ENCODE results near the gene CD9. TPM values are rescaled to one million over a fixed set of nuclear protein-coding genes. Genes with fewer than 3 reads are reported as not detected.

CD9 gene
- total and polyA plus RNA-seq, 2 donors = 215 to 554 TPM

GRCh38 chr12:6278439-6279255 lies 78.4 kb downstream of the CD9 start:
- peak overlapping the region; percentile 95 for H3K27ac ChIP-seq (ENCODE audit: low read depth)
- peak overlapping the region; percentile 40 for H3K4me3 ChIP-seq (ENCODE audit: low read depth, low read length)
- WGBS = 10% methylated on average over 88 of the region's 88 CpGs
- no peaks in the 10 kb centered on the region for H3K36me3 ChIP-seq (ENCODE audit: insufficient read depth)
- DNase-seq (ENCODE audit: extremely low spot score) = no peak
- H3K4me1 ChIP-seq (ENCODE audit: insufficient read depth) = peaks cover 1% of the 10 kb centered on the region

GRCh38 chr12:6279256-6279628 lies 79.0 kb downstream of the CD9 start:
- H3K27ac ChIP-seq (ENCODE audit: low read depth) = no peak overlapping the region
- H3K4me3 ChIP-seq (ENCODE audit: low read depth, low read length) = no peak overlapping the region
- no peaks in the 10 kb centered on the region for H3K36me3 ChIP-seq (ENCODE audit: insufficient read depth)
- whole genome bisulfite sequencing = 93% methylated on average over 12 of the region's 12 CpGs
- no peak for DNase-seq (ENCODE audit: extremely low spot score)
- peaks cover 1% of the 10 kb centered on the region for H3K4me1 ChIP-seq (ENCODE audit: insufficient read depth)

GRCh38 chr12:6279631-6280030 lies 79.4 kb downstream of the CD9 start:
- Histone ChIP-seq H3K4me3 (ENCODE audit: low read depth, low read length) (no peak overlapping the region), H3K4me1 (ENCODE audit: insufficient read depth) (peaks cover 1% of the 10 kb centered on the region), H3K27ac (ENCODE audit: low read depth) (peak overlapping the region; percentile 3), H3K36me3 (ENCODE audit: insufficient read depth) (no peaks in the 10 kb centered on the region)
- no peak for DNase-seq (ENCODE audit: extremely low spot score)
- WGBS = 88% methylated on average over 8 of the region's 8 CpGs

GRCh38 chr12:6280053-6280469 lies 79.9 kb downstream of the CD9 start:
- WGBS = 40% methylated on average over 2 of the region's 2 CpGs
- no peak for DNase-seq (ENCODE audit: extremely low spot score)
- Histone ChIP-seq H3K36me3 (ENCODE audit: insufficient read depth) (no peaks in the 10 kb centered on the region), H3K4me3 (ENCODE audit: low read depth, low read length) (no peak overlapping the region), H3K27ac (ENCODE audit: low read depth) (peak overlapping the region; percentile 64), H3K4me1 (ENCODE audit: insufficient read depth) (peaks cover 1% of the 10 kb centered on the region)

GRCh38 chr12:6280672-6281071 lies 80.5 kb downstream of the CD9 start:
- Histone ChIP-seq H3K4me1 (ENCODE audit: insufficient read depth) (peaks cover 1% of the 10 kb centered on the region), H3K27ac (ENCODE audit: low read depth) (no peak overlapping the region)
- WGBS = 95% methylated on average over 11 of the region's 11 CpGs

GRCh38 chr12:6281081-6281809 lies 81.0 kb downstream of the CD9 start:
- no peak overlapping the region for H3K27ac ChIP-seq (ENCODE audit: low read depth)
- 96% methylated on average over 13 of the region's 13 CpGs for WGBS
- DNase-seq (ENCODE audit: extremely low spot score) = no peak
- H3K36me3 ChIP-seq (ENCODE audit: insufficient read depth) = no peaks in the 10 kb centered on the region
- peaks cover 1% of the 10 kb centered on the region for H3K4me1 ChIP-seq (ENCODE audit: insufficient read depth)
- H3K4me3 ChIP-seq (ENCODE audit: low read depth, low read length) = no peak overlapping the region

More at GRCh38 chr12:6280672-6281071, 80.5 kb downstream of the CD9 start:
- no peak for DNase-seq (ENCODE audit: extremely low spot score)
- Histone ChIP-seq H3K4me3 (ENCODE audit: low read depth, low read length) (no peak overlapping the region), H3K36me3 (ENCODE audit: insufficient read depth) (no peaks in the 10 kb centered on the region)

- 95% methylated on average over 4 of the region's 4 CpGs for WGBS
- DNase-seq (ENCODE audit: extremely low spot score) = no peak
These were observed 82.2 kb downstream of the CD9 start for GRCh38 chr12:6282453-6282840.

GRCh38 chr12:6284273-6284672 lies 84.1 kb downstream of the CD9 start:
- no peak overlapping the region for H3K27ac ChIP-seq (ENCODE audit: low read depth)
- no peak for DNase-seq (ENCODE audit: extremely low spot score)
- no peaks in the 10 kb centered on the region for H3K36me3 ChIP-seq (ENCODE audit: insufficient read depth)
- H3K4me1 ChIP-seq (ENCODE audit: insufficient read depth) = peaks cover 1% of the 10 kb centered on the region
- 90% methylated on average over 12 of the region's 12 CpGs for WGBS
- H3K4me3 ChIP-seq (ENCODE audit: low read depth, low read length) = no peak overlapping the region

More at GRCh38 chr12:6282453-6282840, 82.2 kb downstream of the CD9 start:
- H3K4me3 ChIP-seq (ENCODE audit: low read depth, low read length) = no peak overlapping the region
- H3K36me3 ChIP-seq (ENCODE audit: insufficient read depth) = no peaks in the 10 kb centered on the region
- H3K27ac ChIP-seq (ENCODE audit: low read depth) = no peak overlapping the region
- peaks cover 1% of the 10 kb centered on the region for H3K4me1 ChIP-seq (ENCODE audit: insufficient read depth)

GRCh38 chr12:6285063-6285477 lies 84.9 kb downstream of the CD9 start:
- no peak overlapping the region for H3K27ac ChIP-seq (ENCODE audit: low read depth)
- no peak for DNase-seq (ENCODE audit: extremely low spot score)
- no peaks in the 10 kb centered on the region for H3K36me3 ChIP-seq (ENCODE audit: insufficient read depth)
- H3K4me1 ChIP-seq (ENCODE audit: insufficient read depth) = no peaks in the 10 kb centered on the region
- 2% methylated on average over 8 of the region's 8 CpGs for WGBS
- no peak overlapping the region for H3K4me3 ChIP-seq (ENCODE audit: low read depth, low read length)

- no peak overlapping the region for H3K27ac ChIP-seq (ENCODE audit: low read depth)
- H3K4me1 ChIP-seq (ENCODE audit: insufficient read depth) = no peaks in the 10 kb centered on the region
- H3K36me3 ChIP-seq (ENCODE audit: insufficient read depth) = no peaks in the 10 kb centered on the region
- no peak for DNase-seq (ENCODE audit: extremely low spot score)
- 64% methylated on average over 1 of the region's 1 CpG for WGBS
- no peak overlapping the region for H3K4me3 ChIP-seq (ENCODE audit: low read depth, low read length)
These were observed 85.5 kb downstream of the CD9 start for GRCh38 chr12:6285532-6286306.

Small RNAs within 50 kb of the gene (small RNA-seq; reads per million reads assigned to genes)
- gene ATP5MFP5 = not detected
- not detected for gene RF00019

Other genes starting within 250 kb of the CD9 start
- 61.8 TPM for gene VWF, start 75.7 kb upstream of the CD9 start, total RNA-seq
- gene VWF, start 75.7 kb upstream of the CD9 start, polyA plus RNA-seq = 97.0 TPM
- gene PLEKHG6, start 110.3 kb downstream of the CD9 start, total RNA-seq = 6.2 TPM
- 9.6 TPM for gene PLEKHG6, start 110.3 kb downstream of the CD9 start, polyA plus RNA-seq
- gene TNFRSF1A, start 141.7 kb downstream of the CD9 start, total RNA-seq = 56.1 TPM
- 223 TPM for gene TNFRSF1A, start 141.7 kb downstream of the CD9 start, polyA plus RNA-seq
- 5.7 TPM for gene SCNN1A, start 175.2 kb downstream of the CD9 start, total RNA-seq
- gene SCNN1A, start 175.2 kb downstream of the CD9 start, polyA plus RNA-seq = 10.4 TPM
- 29.6 TPM for gene LTBR, start 183.8 kb downstream of the CD9 start, total RNA-seq
- 126 TPM for gene LTBR, start 183.8 kb downstream of the CD9 start, polyA plus RNA-seq
- 0.26 TPM for gene CD27, start 244.6 kb downstream of the CD9 start, total RNA-seq
- gene CD27, start 244.6 kb downstream of the CD9 start, polyA plus RNA-seq = 1.7 TPM